HG03558 (cell line): ENCODE data around the gene PLXNB2.

Source experiments
- ATAC-seq: cut with Tn5 transposase; IDR thresholded peaks from one replicate; pipeline ENCODE4 v1.9.1; 2021; ENCODE audit warnings: moderate number of reproducible peaks; ENCODE audit not compliant: unreplicated experiment; ENCODE audit errors: extremely low read depth

PLXNB2 gene

GRCh38 chr22:50256258-50256862 lies 51.1 kb downstream of the PLXNB2 start:
- no peak for ATAC-seq

GRCh38 chr22:50255607-50256006 lies 51.8 kb downstream of the PLXNB2 start:
- ATAC-seq, result no peak

- no peak for ATAC-seq
Observed at GRCh38 chr22:50255099-50255498, 52.3 kb downstream of the PLXNB2 start.

- ATAC-seq, result no peak
Observed at GRCh38 chr22:50253941-50254340, 53.5 kb downstream of the PLXNB2 start.

GRCh38 chr22:50253046-50253915 lies 54.2 kb downstream of the PLXNB2 start:
- ATAC-seq, result no peak

GRCh38 chr22:50252082-50253045 lies 55.1 kb downstream of the PLXNB2 start:
- ATAC-seq, result no peak

- ATAC-seq, result no peak
Observed at GRCh38 chr22:50251477-50252081, 55.9 kb downstream of the PLXNB2 start.

GRCh38 chr22:50250555-50251476 lies 56.6 kb downstream of the PLXNB2 start, which contains the start of gene HDAC10:
Gene HDAC10 (minus strand): TSS chr22:50251265. CDS start chr22:50251032, 233 bp downstream.
- no peak for ATAC-seq

- ATAC-seq, result no peak
Observed at GRCh38 chr22:50250249-50250554, 57.2 kb downstream of the PLXNB2 start.

- no peak for ATAC-seq
Observed at GRCh38 chr22:50249341-50250248, 57.9 kb downstream of the PLXNB2 start.

GRCh38 chr22:50248196-50249081 lies 59.0 kb downstream of the PLXNB2 start:
- no peak for ATAC-seq

GRCh38 chr22:50247748-50248147 lies 59.7 kb downstream of the PLXNB2 start:
- no peak for ATAC-seq

GRCh38 chr22:50246242-50247175 lies 60.9 kb downstream of the PLXNB2 start:
- no peak for ATAC-seq

- no peak for ATAC-seq
Observed at GRCh38 chr22:50245214-50246072, 62.0 kb downstream of the PLXNB2 start.
